ENCODE results near the gene TMEM132E.

The TMEM132E gene

DNA sequence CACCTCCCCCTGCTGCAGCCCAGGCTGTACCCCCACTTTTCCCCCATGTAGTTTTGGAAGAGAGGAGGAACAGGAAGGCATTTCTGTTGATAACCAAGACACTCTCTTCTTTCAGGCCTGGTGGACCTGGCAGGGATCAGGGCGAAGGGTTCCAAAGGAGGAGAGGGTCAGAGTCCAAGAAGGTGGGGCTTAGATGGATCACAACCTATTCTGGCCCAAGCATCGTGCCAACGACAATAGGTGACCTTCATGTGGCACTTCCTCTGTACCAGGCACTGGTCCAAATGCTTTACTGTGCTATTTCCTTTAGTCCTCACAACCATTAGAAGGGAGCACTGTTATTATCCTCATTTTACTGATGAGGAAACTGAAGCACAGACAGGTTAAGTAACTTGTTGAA, 84.3 kb downstream of the TMEM132E start:
- peaks cover 10% of the 10 kb centered on the region for H3K27me3 Mint-ChIP-seq (ENCODE audit: low read depth)
- no peaks in the 10 kb centered on the region for H3K4me1 Mint-ChIP-seq (ENCODE audit: low read depth)
- H3K4me3 Mint-ChIP-seq = no peak overlapping the region
- H3K9me3 Mint-ChIP-seq = no peaks in the 10 kb centered on the region
- no peak for DNase-seq (ENCODE audit: low spot score)
- no peaks in the 10 kb centered on the region for H3K36me3 Mint-ChIP-seq (ENCODE audit: low read depth)
- H3K27ac Mint-ChIP-seq = no peak overlapping the region

GRCh38 chr17:34665150-34665806, 85.9 kb downstream of the TMEM132E start:
- H3K4me3 Mint-ChIP-seq = no peak overlapping the region
- no peaks in the 10 kb centered on the region for H3K4me1 Mint-ChIP-seq (ENCODE audit: low read depth)
- peaks cover 10% of the 10 kb centered on the region for H3K27me3 Mint-ChIP-seq (ENCODE audit: low read depth)
- no peak overlapping the region for H3K27ac Mint-ChIP-seq
- no peaks in the 10 kb centered on the region for H3K36me3 Mint-ChIP-seq (ENCODE audit: low read depth)
- H3K9me3 Mint-ChIP-seq = no peaks in the 10 kb centered on the region
- DNase-seq (ENCODE audit: low spot score) = no peak

GRCh38 chr17:34665819-34666763, 86.7 kb downstream of the TMEM132E start:
- Mint-ChIP-seq H3K4me3 (no peak overlapping the region), H3K27me3 (ENCODE audit: low read depth) (peaks cover 10% of the 10 kb centered on the region), H3K9me3 (no peaks in the 10 kb centered on the region), H3K36me3 (ENCODE audit: low read depth) (no peaks in the 10 kb centered on the region), H3K27ac (no peak overlapping the region), H3K4me1 (ENCODE audit: low read depth) (no peaks in the 10 kb centered on the region)
- no peak for DNase-seq (ENCODE audit: low spot score)

- H3K4me1 Mint-ChIP-seq (ENCODE audit: low read depth) = no peaks in the 10 kb centered on the region
- H3K36me3 Mint-ChIP-seq (ENCODE audit: low read depth) = no peaks in the 10 kb centered on the region
- DNase-seq (ENCODE audit: low spot score) = no peak
- no peaks in the 10 kb centered on the region for H3K9me3 Mint-ChIP-seq
- peaks cover 10% of the 10 kb centered on the region for H3K27me3 Mint-ChIP-seq (ENCODE audit: low read depth)
- no peak overlapping the region for H3K4me3 Mint-ChIP-seq
- no peak overlapping the region for H3K27ac Mint-ChIP-seq
Observed at GRCh38 chr17:34667656-34668055, 88.3 kb downstream of the TMEM132E start.

DNA sequence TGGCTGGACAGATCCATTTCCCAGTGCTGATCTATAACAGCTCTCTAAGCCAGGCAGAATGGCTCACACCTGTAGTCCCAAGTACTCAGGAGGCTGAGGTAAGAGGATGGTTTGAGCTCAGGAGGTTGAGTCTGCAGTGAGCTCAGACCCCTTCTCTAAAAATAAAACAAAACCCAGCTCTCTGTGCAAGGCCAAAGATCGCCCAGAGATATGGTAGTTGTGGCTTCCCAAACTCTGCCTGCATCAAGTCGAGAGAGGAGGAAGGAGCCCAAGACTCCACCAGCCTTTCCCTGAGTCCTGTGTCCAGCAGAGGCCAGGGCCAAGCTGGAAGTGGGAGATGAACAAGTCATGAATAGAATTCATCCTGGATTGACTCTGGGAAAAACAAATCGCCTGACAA, 88.8 kb downstream of the TMEM132E start:
- H3K36me3 Mint-ChIP-seq (ENCODE audit: low read depth) = no peaks in the 10 kb centered on the region
- DNase-seq (ENCODE audit: low spot score) = no peak
- peaks cover 10% of the 10 kb centered on the region for H3K27me3 Mint-ChIP-seq (ENCODE audit: low read depth)
- H3K4me1 Mint-ChIP-seq (ENCODE audit: low read depth) = no peaks in the 10 kb centered on the region
- no peak overlapping the region for H3K27ac Mint-ChIP-seq
- no peak overlapping the region for H3K4me3 Mint-ChIP-seq
- H3K9me3 Mint-ChIP-seq = no peaks in the 10 kb centered on the region

DNA sequence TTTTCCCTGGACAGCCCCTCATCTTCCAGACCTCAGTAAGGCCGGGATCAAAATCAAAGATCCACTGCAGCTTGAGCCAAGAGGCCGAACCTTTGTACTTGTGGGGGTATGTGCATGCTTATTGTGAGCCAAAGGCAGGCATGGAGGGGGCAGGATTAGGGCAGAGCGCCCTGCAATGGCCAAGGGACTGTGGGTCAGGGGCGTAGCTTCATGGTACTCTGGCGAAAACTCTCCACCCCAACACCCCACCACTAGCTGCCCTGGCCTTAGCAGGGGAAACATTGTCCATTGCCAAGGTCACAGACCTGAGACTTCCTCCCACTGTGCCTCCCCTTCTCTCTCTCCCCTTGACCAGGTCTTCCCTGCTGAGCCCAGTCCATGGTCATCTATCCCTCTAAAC, 90.1 kb downstream of the TMEM132E start:
- peaks cover 10% of the 10 kb centered on the region for H3K27me3 Mint-ChIP-seq (ENCODE audit: low read depth)
- DNase-seq (ENCODE audit: low spot score) = no peak
- no peaks in the 10 kb centered on the region for H3K36me3 Mint-ChIP-seq (ENCODE audit: low read depth)
- H3K4me1 Mint-ChIP-seq (ENCODE audit: low read depth) = no peaks in the 10 kb centered on the region
- no peaks in the 10 kb centered on the region for H3K9me3 Mint-ChIP-seq
- H3K27ac Mint-ChIP-seq = no peak overlapping the region
- no peak overlapping the region for H3K4me3 Mint-ChIP-seq

DNA sequence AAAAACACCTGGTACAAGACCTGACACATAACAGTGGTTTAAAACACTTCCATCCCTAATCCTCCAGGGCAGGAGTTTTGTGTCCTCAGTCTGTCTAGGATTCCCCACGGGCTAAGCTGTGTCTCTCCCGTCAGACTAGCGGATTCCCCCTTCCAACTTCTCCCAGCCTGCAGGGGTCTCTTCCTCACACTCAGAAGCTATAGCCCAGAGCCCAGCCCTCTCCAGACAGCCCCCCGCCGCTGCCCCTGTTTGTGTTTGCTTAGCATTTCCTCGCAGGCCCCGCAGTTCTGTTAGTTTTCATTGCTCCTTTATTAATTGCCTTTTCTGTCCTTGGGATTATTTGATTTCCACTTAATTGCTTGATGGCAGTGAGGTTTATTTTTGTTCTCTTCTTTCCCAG, 91.2 kb downstream of the TMEM132E start:
- H3K9me3 Mint-ChIP-seq = no peaks in the 10 kb centered on the region
- no peak overlapping the region for H3K27ac Mint-ChIP-seq
- H3K27me3 Mint-ChIP-seq (ENCODE audit: low read depth) = peaks cover 7% of the 10 kb centered on the region
- no peaks in the 10 kb centered on the region for H3K4me1 Mint-ChIP-seq (ENCODE audit: low read depth)
- no peaks in the 10 kb centered on the region for H3K36me3 Mint-ChIP-seq (ENCODE audit: low read depth)
- no peak for DNase-seq (ENCODE audit: low spot score)
- no peak overlapping the region for H3K4me3 Mint-ChIP-seq

- peaks cover 5% of the 10 kb centered on the region for H3K27me3 Mint-ChIP-seq (ENCODE audit: low read depth)
- DNase-seq (ENCODE audit: low spot score) = no peak
- no peak overlapping the region for H3K27ac Mint-ChIP-seq
- H3K4me1 Mint-ChIP-seq (ENCODE audit: low read depth) = no peaks in the 10 kb centered on the region
- no peaks in the 10 kb centered on the region for H3K9me3 Mint-ChIP-seq
- H3K36me3 Mint-ChIP-seq (ENCODE audit: low read depth) = no peaks in the 10 kb centered on the region
- H3K4me3 Mint-ChIP-seq = no peak overlapping the region
Observed at GRCh38 chr17:34671191-34671590, 91.8 kb downstream of the TMEM132E start.

DNA sequence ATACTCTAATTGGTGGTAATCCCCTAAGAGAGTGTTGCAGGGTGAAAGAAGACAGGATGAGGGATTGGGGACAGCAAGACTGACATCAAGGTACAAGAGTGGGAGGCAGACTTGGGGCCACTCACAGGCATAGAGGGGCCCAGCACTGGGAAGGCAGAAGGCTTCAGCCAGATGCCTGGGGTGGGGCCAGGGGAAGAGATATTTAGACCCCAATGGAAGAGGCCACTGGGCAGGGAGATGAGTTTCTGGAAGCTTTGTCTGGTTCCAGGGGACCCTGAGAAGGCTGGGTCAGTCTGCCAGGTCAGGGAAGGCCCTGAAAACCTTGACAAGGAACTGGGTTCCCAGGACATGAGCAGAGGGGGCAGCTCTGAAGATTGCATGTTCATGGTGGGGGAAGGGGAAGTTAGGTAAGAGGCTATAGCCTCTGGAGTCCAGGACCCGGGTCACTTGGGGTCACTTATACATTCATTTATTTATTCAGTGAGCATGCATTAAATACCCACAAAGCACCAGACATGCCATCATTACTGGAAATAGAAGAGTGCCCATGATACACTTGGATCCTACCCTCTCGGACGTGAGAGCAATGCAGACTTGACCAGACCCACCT, 92.9 kb downstream of the TMEM132E start:
- Mint-ChIP-seq H3K36me3 (ENCODE audit: low read depth) (no peaks in the 10 kb centered on the region), H3K27me3 (ENCODE audit: low read depth) (peaks cover 5% of the 10 kb centered on the region), H3K4me1 (ENCODE audit: low read depth) (no peaks in the 10 kb centered on the region), H3K4me3 (no peak overlapping the region), H3K9me3 (no peaks in the 10 kb centered on the region), H3K27ac (no peak overlapping the region)
- no peak for DNase-seq (ENCODE audit: low spot score)

DNA sequence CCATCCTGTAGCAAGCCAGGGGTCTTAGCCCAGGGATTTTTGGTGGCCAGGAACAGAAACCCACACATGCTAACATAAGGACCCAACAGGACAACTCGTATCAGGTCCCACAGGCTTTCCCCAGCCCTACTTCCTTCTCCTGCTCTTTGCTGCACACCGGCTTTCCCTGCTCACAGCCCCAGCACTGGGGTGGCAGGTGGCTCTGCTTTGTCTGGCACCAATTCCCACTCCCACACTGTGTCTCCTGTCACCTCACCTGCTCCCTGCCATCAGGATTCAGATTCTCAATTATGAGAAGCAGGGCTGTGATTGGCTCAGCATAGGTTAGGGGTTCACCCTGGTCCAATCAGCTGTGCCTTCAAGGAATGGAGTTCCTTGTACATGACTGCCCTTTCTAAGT, 94.1 kb downstream of the TMEM132E start:
- no peak overlapping the region for H3K4me3 Mint-ChIP-seq
- H3K9me3 Mint-ChIP-seq = no peaks in the 10 kb centered on the region
- H3K27me3 Mint-ChIP-seq (ENCODE audit: low read depth) = no peaks in the 10 kb centered on the region
- H3K4me1 Mint-ChIP-seq (ENCODE audit: low read depth) = no peaks in the 10 kb centered on the region
- H3K36me3 Mint-ChIP-seq (ENCODE audit: low read depth) = no peaks in the 10 kb centered on the region
- no peak for DNase-seq (ENCODE audit: low spot score)
- H3K27ac Mint-ChIP-seq = no peak overlapping the region

DNA sequence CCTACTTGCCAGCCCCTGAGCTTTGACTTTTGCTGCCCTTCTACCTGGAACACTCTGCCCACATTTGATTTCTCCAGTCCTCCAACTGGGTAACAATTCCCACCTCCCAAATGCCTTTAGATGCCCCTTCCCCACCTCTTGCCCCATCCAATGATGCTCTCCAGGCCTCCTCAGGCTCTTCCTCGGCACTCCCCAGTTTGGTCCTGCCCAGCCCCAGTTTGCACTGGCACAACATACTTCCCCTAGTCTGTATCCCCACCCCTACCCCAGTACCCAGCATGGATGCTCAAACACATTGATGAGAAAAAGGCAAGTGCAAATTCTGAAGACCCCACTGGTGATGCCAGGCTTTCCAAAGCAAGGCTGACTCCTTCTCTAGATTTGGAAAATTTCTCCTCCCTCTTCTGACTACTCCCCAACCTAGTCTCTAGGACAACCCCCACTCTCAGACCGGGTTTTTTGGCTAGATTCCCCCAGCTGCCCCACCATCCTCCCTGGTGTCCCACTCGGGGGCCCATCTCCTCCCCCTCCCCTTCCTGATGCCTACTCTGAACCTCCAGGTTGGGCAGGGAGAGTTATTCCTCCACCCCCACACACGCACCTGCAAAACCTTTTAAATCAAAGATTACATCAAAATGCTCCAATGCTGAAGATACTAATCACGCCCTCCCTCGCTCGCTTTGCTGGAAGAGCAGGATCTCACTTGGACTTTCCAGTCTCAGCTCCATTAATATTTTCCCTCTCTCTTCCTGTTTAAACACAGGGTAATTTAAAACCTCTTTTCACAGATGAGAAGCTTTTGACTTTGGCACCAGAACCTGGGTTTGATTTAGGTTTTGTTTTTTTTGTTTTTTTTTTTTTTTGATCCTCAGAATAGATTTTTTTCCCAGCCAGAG, 94.9 kb downstream of the TMEM132E start:
- H3K4me1 Mint-ChIP-seq (ENCODE audit: low read depth) = no peaks in the 10 kb centered on the region
- no peak overlapping the region for H3K27ac Mint-ChIP-seq
- H3K27me3 Mint-ChIP-seq (ENCODE audit: low read depth) = no peaks in the 10 kb centered on the region
- H3K4me3 Mint-ChIP-seq = no peak overlapping the region
- no peaks in the 10 kb centered on the region for H3K9me3 Mint-ChIP-seq
- DNase-seq (ENCODE audit: low spot score) = no peak
- no peaks in the 10 kb centered on the region for H3K36me3 Mint-ChIP-seq (ENCODE audit: low read depth)

GRCh38 chr17:34675143-34675542, 95.8 kb downstream of the TMEM132E start:
- H3K27me3 Mint-ChIP-seq (ENCODE audit: low read depth) = no peaks in the 10 kb centered on the region
- no peak overlapping the region for H3K4me3 Mint-ChIP-seq
- H3K9me3 Mint-ChIP-seq = no peaks in the 10 kb centered on the region
- DNase-seq (ENCODE audit: low spot score) = no peak
- H3K36me3 Mint-ChIP-seq (ENCODE audit: low read depth) = no peaks in the 10 kb centered on the region
- H3K4me1 Mint-ChIP-seq (ENCODE audit: low read depth) = no peaks in the 10 kb centered on the region
- no peak overlapping the region for H3K27ac Mint-ChIP-seq

- no peak overlapping the region for H3K27ac Mint-ChIP-seq
- H3K36me3 Mint-ChIP-seq (ENCODE audit: low read depth) = no peaks in the 10 kb centered on the region
- H3K27me3 Mint-ChIP-seq (ENCODE audit: low read depth) = no peaks in the 10 kb centered on the region
Observed at GRCh38 chr17:34675605-34676004, 96.2 kb downstream of the TMEM132E start.

More at GRCh38 chr17:34675605-34676004, 96.2 kb downstream of the TMEM132E start:
- H3K4me3 Mint-ChIP-seq = no peak overlapping the region
- H3K4me1 Mint-ChIP-seq (ENCODE audit: low read depth) = no peaks in the 10 kb centered on the region
- no peak for DNase-seq (ENCODE audit: low spot score)
- H3K9me3 Mint-ChIP-seq = no peaks in the 10 kb centered on the region

Measured in T-helper 2 cell treated with Interferon-gamma antibody and Interleukin-4, amounts not matched to agents 5 μg/mL and 100 μg/mL, for 36 hours (primary cell).